Activated naive CD4-positive, alpha-beta T cell treated with anti-CD3 and anti-CD28 coated beads, Interleukin-2, amount 50 U/mL, for 16 hours (primary cell): ENCODE results near the gene ARHGEF19.
"Not testable (repeated sequence)": the region's sequence is repeated elsewhere in the genome, so short reads cannot be mapped to it uniquely, and the experiment has no call there.

ENCODE experiments used
- DNase-seq: peaks from one replicate; pipeline ENCODE4 v3.0.0-alpha.2; 2020

The ARHGEF19 gene

DNA sequence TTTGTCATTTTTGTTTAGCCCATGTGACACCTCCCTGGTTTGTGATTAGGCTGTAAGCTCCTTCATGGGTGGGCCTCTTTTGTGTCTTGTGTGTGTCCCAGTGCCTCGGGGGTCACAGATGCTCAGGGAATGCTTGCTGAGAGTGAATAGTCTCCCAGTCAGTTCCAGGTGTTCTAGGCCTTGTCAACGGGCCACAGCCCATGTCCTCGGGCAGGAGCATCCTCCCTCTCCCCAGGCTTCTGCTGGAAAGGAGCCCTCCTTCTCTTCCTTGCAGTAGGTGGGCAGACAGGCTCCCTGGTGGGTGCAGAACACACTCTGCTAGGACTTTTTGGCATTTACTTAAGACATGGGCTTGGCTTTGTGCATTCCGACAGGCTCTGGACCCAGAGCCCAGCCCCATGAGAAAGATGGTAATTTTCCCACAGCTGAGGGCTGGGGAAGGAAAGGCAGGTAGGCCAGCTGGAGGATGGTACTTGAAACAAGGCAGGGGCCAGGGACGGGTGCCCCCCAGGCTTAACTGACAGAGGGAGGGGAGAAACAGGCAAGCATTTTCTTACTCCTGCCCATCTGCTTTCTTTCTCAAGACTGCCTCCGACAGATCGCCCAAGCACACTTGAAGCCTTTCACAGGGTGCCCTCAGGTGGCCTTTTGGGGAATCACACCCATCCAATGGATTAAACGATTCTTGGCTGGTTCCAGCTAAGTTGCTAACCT, 31.6 kb upstream of the ARHGEF19 start:
- DNase-seq = peak; percentile 76

DNA sequence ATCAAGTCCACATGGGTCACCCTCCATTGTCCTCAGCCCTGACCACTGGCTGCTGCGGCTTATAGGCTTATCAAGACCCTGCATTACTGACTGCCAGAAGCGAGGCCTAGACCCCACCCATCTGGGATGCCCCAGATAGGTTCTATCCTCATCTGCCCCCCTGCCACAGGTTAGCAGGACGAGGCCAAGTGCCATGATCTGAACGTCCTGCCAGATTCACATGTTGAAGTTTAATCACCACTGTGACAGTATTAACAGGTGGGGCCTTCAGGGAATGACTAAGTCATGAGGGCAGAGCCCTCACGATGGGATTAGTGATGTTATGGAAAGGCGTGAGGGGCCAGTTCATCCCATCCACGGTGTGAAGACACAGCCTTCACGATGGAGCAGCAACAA, 30.8 kb upstream of the ARHGEF19 start:
- DNase-seq = no peak

DNA sequence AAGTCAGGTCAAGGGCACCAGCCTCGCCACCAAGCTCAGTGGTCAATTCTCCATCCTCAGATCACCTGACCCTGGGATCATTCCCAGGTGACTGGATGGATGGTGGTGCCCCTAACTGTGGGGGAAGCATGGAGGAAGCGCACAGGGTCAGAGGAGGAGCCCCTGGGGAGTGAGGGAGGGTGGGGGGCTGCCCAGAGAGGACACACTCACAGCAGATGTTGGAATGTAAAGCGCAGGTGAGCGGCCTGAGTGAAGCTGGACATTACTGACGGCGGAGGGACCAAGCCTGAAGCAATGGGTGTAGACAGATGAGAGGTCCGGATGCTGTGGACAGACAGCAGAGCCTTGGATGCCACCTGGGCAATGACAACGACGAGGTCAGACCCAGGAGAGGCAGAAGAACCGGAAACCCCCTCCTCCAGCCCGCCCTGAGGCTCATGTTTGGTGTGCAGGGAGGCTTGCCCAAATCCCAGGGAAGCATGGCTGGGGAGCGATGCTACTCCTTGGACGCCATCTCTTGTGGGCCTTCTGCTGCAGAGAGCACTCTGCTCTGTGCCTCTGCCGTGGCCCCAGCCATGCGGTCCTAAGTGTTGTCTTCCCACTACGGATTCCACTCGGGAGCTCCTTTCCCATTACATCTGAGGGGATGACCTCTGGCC, 30.2 kb upstream of the ARHGEF19 start:
- no peak for DNase-seq

DNA sequence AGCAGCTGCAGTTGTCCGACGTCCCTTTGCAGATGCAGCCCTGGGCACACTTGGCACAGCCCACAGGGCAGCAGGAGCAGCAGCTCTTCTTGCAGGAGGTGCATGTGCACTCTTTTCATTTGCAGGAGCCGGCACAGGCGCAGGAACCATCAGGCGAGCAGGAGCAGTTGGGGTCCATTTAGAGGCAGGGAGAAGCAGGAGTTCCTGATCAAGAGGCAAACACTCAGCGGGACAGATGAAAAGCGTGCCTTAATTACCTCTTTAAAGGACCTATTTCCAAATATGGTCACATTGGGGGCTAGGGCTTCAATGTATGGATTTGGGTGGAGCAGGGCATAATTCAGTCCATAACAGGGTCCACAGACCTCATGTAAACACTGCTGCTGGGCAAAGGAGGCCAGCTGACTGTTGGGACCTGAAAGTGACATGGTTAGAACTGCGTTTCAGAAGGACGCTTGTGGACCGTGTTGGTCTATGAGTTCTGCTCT, 28.8 kb upstream of the ARHGEF19 start:
- no peak for DNase-seq

DNA sequence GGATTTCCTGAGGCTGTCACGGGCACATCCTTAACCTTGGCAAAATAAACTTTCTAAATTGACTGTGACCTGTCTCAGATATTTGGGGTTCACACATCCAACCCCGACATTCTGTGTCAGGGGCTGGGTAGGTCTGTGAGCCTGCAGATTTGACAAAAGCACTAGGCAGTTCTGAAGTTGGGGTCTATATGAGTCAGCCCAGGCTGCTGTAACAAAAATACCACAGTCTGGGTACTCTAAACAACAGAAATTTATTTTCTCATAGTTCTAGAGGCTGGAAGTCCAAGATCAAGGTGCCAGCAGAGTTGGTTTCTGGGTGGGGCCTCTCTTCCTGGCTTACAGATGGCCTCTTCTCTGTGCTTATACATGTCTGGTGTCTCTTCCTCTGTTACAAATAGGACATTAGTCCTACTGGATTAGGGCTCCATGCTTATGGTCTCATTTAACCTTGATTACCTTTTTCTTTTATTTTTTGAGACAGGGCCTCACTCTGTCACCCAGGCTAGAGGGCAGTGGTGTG, 27.6 kb upstream of the ARHGEF19 start:
- DNase-seq = no peak

DNA sequence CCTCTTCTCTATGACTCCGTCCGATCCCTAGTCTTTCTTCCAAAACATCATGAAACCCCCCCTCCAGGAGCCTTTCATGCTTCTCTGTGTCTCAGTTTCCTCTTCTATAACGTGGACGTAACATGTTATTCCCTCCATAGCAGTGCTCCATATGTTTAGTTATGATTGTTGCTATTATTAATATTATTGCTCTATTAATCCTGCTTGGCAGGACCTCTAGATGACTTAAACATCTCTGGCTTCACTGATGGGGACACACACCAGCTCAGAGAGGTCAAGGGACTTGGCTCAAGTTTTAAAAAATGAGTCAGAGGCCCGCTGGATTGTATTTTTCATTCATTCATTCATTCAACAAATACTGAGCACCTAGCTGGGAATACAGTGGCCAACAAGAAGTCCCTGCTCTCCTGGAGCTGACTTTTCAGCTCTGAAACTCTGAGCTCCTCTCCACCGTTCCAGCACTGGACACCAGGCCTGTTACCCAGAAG, 24.9 kb upstream of the ARHGEF19 start:
- DNase-seq = no peak

DNA sequence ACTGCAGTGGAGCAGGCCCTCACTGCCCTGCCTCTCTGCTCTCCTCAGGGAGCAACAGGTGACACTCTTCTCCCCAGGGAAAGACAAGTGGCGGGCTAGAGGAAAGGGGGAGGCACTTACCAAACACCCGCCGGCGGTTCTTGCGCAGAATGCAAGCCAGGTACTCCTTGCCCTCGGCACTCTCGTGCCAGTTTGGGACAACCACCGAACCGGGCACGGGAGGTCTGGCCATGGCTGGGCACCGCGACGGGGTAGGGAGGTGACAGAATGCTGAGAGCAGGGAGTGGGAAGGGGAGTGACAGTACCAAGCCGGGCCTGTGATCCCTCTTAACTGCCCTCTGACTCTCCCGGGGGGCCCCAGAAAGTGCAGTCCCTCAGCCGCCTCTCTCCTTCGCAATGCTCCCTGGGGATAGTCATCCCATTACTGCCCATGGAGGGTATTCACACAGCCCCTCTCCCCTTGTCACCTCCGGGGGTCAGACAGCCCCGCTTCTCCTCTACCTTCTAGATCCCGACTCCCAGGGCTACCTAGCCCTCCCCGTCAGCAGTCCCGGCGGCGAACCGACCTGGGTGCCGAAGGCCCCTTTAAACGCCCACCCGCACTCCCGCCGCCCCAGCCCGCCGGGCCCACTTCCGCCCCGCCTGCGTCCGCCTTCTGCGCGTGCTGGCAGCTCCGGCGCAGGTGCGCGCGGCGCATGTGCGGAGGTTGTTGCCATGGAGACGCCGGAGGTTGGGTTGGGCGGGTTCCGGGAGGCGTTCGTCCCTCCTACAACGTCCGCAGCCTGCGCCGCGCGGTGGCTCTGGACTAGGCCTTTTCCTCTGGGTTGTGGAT, 24.3 kb upstream of the ARHGEF19 start, which contains the start of gene CPLANE2:
Gene CPLANE2, minus strand, starts transcription at position 673 of the 832 bp plus-strand sequence. Its CDS starts 441 bp downstream, at position 232.
- peak; percentile 96 for DNase-seq

DNA sequence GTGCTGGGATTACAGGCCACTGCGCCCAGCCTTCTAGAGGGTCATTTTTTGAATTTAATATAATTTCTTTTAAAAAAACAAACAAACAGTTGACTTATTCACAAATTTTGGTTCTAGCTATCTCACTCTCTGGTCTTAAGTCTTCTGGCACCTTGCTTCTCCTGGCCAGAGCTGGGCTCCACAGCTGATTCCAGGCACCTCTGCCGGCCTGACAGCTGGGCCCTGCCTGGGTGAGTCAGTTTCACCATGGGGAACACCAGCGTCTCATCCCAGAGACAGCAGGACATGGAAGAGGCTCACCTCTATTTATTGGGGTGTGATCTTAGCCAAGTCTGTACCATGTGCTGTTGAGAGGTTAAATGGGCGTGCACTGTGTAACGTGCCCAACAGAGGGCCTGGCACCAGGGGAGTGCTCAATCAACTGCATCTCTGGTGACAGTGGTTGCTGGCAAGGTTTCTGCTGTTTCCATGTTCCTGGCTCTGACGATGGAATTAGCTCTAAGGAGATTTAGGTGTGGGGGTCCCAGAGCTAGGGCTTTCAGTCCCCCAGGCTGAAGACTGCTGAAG, 23.6 kb upstream of the ARHGEF19 start:
- DNase-seq = peak; percentile 62

DNA sequence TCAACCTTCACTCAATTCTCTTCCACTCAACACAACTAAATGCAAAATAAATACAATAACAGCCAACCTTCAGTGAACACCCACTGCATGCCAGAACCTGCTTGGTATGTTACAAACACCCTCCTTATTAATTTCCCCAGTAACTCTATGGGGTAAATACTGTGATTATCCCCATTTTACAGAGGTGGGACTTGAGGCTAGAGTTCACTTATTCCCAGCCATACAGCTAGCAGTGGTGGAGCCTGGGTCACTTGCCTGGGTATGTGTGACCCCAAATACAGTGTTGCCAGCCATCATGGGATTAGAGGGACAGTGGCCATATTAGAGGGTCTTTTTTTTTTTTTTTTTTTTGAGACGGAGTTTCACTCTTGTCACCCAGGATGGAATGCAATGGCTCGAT, 22.9 kb upstream of the ARHGEF19 start:
- no peak for DNase-seq

DNA sequence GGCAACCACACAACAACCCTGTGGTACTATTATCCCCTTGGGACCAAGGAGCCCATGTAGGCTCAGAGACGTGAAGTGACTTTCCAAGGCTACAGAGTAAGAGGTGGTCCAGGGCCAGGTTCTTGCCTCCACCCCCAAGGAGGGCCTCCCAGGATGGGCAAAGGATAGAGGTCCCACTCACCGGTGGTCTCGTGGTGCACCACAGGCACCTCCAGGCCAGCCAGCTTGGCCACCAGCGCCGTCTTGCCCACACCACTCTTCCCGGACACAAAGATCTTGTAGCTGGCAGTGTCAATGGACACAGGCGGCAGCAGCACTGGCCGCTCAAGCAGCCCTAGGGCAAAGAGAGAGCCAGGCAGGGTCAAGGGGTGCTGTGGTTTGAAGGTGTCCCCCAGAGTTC, 21.0 kb upstream of the ARHGEF19 start:
- DNase-seq = no peak

DNA sequence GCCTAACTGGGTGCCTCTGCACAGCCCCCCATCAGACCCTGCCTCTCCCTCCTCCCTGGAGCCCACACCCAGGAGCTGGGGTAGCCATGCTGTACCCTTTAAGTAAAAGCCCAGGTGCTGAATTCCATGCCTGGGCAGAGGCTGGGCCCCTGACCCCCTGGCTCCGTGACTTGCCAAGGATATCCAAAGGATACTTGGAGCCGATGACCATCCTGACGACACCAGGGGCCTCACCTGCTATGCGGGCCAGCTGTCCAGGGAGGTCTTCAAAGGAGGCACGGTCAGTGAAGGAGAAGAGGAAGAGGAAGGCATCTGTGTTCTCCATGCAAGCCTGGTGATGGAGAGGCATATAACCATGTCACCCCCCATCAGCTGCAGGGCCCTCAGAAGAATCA, 19.9 kb upstream of the ARHGEF19 start:
- no peak for DNase-seq

DNA sequence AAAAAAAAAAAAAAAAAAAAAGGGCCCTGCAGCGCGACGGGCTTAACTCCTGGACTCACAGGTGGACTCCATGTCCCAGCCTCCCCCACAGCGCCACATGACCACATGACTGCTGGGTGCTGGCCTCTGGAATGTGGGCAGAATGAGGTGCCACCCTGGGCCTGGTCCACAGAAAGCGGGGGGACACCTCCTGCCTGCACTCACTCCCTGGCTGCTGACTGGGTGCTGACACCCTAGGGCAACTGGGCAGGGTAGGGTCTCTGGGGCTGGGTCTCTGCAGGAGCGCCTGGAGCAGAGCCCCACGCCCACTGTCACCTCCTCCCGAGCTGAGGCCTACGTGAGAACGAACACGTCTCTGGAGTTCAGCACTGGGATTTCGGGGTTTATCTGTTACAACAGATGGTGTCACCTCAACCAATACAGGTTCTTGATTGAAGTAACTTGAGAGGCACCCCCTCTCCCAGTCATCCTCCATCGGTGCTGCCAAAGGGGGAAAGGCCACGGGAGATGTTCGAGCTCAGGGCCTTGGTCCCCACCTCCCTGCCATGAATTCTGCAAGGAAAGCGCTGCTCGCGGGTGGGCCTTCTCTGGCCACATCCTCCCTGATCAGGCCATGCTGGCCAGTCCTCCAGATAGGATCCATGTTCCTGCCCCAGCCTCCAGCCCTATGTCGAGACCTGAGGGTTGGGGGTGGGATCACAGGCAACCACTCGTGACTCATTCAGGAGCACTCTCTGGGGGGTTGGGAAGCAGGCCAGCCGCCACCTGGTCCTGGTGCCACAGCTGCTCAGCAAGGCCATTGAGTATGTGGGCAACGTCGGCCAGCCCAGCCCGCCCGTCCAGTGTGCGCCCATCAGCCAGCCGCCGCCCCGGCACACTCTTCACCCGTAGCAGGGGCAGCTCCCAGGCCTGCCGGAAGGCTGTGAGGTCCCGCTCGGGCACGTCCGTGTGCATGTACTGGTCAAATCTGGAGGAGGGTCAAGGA, 19.2 kb upstream of the ARHGEF19 start:
- DNase-seq = no peak

DNA sequence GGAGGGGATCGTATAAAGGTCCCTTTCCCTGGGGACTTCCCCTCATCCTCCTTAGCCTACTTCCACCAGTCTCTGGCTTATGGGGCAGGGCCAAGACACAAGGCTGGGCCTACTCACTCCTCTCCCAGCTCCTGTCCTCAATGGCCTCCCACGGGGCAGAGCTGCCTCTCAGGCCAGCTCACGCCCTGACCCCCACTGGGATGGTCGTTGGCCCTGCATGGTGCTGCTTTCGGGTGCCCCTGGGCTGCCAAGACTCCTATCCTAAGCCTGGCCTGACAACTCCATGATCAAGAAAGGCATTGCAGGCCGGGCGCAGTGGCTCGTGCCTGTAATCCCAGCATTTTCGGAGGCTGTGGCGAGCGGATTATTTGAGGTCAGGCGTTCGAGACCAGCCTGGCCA, 18.3 kb upstream of the ARHGEF19 start:
- no peak for DNase-seq

DNA sequence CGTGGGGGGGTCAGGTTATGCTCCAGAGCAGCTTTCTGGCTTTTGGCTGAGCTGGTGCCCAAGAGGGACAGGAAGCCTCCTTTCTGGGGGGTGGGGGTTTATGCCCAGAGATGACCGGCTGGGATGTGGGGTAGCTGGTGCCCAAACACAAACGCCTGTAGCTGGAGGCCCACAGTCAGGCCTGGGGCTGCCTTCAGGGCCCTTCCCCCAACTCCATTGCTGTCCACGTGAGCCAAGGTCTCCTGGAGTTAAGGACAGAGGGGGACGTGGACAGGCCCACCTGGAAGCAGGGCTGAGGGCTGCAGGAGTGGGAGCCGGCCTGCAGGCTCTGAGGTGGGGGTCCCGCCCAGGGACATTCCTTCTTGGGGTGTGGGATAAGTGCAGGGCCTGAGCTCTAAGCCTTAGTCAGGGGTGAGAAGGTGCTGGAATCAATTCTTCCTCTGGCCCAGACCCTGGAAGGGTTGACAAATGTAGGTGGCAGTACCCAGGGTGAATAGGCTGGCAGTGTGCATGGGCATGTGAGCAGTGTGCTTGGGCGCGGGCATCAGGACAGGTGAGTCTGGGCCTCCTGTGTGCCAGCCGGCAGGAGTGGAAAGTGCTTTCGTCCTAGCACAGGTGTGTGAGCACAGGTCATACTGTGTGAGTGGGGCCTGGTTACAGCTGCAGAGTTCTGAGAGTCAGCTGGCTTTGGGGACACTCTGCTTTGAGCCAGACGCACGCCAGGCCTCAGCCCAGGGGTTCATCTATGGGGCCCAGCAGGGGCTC, 17.7 kb upstream of the ARHGEF19 start:
- DNase-seq = no peak

DNA sequence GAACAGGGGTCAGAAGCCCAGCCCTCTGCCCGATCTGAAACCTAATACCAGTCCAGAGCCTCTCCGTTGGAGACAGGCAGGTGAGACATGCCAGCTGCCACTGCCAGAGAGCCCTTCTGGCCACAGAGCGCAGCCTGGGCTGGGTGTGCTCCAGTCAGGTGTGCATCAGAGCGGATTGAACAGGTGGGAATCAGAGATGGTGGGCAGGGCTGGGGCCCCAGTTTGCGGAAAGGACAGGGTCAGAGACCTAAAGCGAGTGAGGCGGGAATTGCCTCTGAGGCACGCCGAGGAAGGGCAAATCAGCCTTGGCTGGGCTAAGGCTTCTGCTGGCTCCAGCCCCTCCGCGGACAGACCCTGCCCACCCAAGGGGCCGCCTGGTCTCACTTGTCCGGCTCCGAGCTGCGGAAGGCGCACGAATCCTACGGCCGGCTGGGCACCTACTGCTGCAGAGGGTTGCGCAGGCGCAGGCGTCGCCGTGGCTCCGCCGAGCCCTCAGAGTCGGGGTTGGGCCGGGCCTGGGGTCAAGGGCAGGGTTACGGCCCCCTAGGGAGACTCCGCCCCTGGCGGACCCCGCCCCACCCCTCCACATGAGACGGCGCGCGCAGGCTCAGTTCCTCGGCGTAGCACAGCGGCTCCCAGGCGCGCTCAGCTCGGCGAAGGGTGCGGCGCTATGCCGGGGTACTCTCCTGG, 14.2 kb upstream of the ARHGEF19 start:
- no peak for DNase-seq

DNA sequence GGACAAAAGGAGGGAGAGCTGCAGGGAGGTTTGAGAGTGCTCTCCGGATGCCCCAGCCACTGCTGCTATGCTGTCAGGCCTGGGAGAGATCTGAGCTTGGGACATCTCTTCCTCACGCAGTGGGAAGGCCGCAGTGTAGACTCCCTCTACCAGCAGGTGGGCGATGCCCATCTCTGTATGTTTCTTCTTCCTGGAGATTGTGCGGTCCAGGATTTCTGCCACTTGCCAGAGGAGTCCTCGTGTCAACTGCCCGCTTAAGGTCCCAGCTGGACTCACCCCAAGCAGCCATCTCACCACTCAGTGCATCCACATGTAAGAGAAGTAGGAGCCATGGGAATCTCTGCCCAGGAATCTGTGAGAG, 13.7 kb upstream of the ARHGEF19 start:
- no peak for DNase-seq

DNA sequence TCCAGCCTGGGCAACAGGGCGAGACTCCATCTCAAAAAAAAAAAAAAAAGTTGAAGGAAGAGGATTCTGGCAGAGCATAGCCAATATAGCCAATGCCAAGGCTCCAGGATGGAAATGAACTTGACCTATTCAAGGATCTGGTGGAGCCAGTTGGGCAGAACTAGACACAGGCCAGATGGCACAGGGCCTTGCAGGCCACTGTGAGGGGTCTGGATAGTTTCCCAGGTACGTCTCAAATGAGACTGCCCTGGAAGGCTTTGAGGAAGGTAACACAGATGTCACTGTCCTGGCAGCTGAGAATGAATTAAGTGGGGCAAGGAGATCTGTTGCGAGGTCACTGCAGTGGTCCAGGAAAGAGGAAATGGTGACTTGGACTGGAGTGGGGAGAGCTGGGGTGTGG, 12.0 kb upstream of the ARHGEF19 start:
- no peak for DNase-seq

DNA sequence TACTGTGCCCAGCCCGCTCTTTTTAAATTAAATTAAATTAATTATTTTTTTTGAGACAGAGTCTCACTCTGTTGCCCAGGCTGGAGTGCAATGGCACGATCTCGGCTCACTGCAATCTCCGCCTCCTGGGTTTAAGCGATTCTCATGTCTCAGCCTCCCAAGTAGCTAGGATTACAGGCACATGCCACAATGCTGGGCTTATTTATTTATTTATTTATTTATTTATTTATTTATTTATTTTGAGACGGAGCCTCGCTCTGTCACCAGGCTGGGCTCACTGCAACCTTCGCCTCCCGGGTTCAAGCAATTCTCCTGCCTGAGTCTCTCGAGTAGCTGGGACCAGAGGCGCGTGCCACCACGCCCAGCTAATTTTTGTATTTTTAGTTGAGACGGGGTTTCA, 10.3 kb upstream of the ARHGEF19 start:
- not testable (repeated sequence) for DNase-seq

DNA sequence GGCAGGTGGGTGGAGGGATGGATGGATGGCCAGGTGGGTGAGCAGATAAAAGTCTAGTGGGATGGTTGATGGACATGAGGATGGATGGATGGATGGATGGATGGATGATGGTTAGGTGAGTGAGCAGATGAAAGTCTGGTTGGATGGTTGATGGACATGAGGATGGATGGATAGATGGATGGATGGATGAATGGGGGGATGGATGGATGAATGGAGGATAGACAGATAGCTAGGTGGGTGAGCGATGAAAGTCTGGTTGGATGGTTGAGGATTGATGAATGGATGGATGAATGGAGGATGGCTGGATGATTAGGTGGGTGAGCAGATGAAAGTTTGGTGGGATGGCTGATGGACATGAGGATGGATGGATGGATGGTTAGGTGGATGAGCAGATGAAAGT, 9.0 kb upstream of the ARHGEF19 start:
- DNase-seq = no peak

DNA sequence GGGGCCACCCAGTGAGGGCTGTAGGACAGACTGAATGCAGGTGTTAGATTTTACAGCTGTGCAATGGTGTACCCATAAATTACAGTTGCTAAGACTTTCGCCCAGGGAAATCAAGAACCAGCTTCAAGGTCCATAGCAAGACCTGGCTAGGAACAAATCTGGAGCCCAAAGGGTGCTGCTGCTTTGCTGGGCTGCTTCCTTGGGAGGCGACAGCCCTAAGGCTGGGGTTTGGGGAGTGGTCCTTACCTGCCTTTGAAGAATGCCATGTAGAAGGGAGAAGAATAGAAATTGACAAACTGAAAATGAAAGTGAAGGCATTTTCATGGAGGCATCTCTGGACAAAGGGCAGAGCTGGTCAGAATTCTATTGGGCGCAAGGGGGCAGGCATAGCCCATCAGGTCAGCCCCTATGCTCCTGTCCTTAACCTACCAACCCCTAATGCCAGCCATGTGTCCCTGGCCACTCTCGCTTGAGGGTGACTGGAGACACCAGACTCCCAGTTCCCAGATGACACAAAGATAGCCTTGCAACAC, 7.6 kb upstream of the ARHGEF19 start:
- no peak for DNase-seq
